Measurements from ENCODE around the gene BST2. TPM values are rescaled to one million over a fixed set of nuclear protein-coding genes. Genes with fewer than 3 reads are reported as not detected.

BST2 gene
- total and polyA plus RNA-seq, 9 of the 15 experiments (the other 6 are each of a cell fraction or from before 2014, with no cell fraction given), result 11.2 to 232 (median 151) TPM

DNA sequence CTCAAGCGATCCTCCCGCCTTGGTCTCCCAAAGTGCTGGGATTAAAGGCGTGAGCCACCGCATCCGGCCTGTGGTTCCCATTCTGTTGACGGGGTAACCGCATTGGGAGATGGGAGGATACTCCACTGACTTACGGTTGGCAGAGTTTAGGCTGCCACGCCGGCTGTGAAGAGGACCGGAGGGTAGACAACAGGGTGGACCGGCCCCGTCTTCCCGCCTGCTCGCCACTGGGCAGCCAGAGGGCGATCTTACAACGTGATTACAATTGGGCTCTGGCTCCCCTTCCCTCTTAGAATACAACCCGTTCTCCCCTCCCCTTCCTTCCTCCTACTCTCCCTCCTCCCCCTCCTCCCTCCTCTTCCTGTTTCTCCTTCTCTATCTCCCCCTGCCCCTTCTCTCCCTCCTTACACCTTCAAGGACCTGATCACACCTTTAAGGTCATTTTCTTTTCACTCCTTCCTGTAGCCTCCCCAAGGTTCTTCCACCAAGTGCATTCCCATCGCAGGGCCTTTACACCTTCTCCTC, 10.5 kb downstream of the BST2 start (continued):
- no peak; the same call in 1 of the 2 replicates for TF ChIP-seq NKRF (IDR thresholded peaks at IDR 0.05; ENCODE audit: borderline replicate concordance)
- TF ChIP-seq, protein P1, sequence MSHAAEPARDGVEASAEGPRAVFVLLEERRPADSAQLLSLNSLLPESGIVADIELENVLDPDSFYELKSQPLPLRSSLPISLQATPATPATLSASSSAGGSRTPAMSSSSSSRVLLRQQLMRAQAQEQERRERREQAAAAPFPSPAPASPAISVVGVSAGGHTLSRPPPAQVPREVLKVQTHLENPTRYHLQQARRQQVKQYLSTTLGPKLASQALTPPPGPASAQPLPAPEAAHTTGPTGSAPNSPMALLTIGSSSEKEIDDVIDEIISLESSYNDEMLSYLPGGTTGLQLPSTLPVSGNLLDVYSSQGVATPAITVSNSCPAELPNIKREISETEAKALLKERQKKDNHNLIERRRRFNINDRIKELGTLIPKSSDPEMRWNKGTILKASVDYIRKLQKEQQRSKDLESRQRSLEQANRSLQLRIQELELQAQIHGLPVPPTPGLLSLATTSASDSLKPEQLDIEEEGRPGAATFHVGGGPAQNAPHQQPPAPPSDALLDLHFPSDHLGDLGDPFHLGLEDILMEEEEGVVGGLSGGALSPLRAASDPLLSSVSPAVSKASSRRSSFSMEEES (CRISPR knock-in tag; IDR thresholded peaks at IDR 0.05), result no peak
- TF ChIP-seq GTF2A2 (tag; IDR thresholded peaks at IDR 0.05), result no peak
- TF ChIP-seq ZNF507 (tag; conservative IDR thresholded peaks at IDR 0.05), result no peak
- TF ChIP-seq ADNP (tag; IDR thresholded peaks at IDR 0.05), result peak; percentile 87
- no peak for TF ChIP-seq HMG20B (CRISPR knock-in tag; IDR thresholded peaks at IDR 0.05)
- peak; percentile 16; the same call in 1 of the 2 replicates for TF ChIP-seq ZFX (CRISPR knock-in tag; IDR thresholded peaks at IDR 0.05)
- peak; percentile 99 for TF ChIP-seq ZNF121 (CRISPR knock-in tag; conservative IDR thresholded peaks at IDR 0.05)
- no peak for TF ChIP-seq ZNF780A (CRISPR knock-in tag; IDR thresholded peaks at IDR 0.05)
- TF ChIP-seq SIX5 (IDR thresholded peaks at IDR 0.05; ENCODE audit: borderline replicate concordance in 1 of 2, insufficient read depth in 1 of 2, low read depth in 1 of 2, low read length in 2 of 2), result no peak
- no peak for TF ChIP-seq HEY1 (CRISPR knock-in tag; IDR thresholded peaks at IDR 0.05; ENCODE audit: borderline replicate concordance)
- no peak for TF ChIP-seq RFX7 (CRISPR knock-in tag; IDR thresholded peaks at IDR 0.05)
- TF ChIP-seq CBX1 (IDR thresholded peaks at IDR 0.05; ENCODE audit: low read depth), result peak; percentile 92; the same call in 1 of the 2 replicates
- TF ChIP-seq MTA3 (IDR thresholded peaks at IDR 0.05; ENCODE audit: borderline replicate concordance), result peak; percentile 68
- no peak for TF ChIP-seq POU5F1 (IDR thresholded peaks at IDR 0.05; ENCODE audit: borderline replicate concordance, low read depth, low read length, partially characterized antibody)
- no peak for TF ChIP-seq ZNF407 (IDR thresholded peaks at IDR 0.05; ENCODE audit: low read depth)
- no peak for TF ChIP-seq CBX8 (IDR thresholded peaks at IDR 0.05; ENCODE audit: borderline replicate concordance, extremely low read depth, low read depth, low read length, poor library complexity, severe bottlenecking)
